Upper lobe of left lung (tissue), 4 donors: Measurements from ENCODE around the gene LHX4.

Experiments
- EP300 ChIP-seq, 4 donors: sonication (generic); formaldehyde crosslinking; IDR thresholded peaks; one replicate each; pipeline ENCODE4 v1.5.1; 2017; ENCODE audit warnings: antibody characterized with exemption in 4 of 4, control low read depth in 2 of 4
- POLR2A ChIP-seq, 4 donors: fragments of 450-650 bp; IDR thresholded peaks; one replicate each; pipeline ENCODE4 v1.5.1; 2016 to 2017; ENCODE audit warnings: antibody characterized with exemption in 4 of 4, mild to moderate bottlenecking in 2 of 4
- POLR2AphosphoS5 ChIP-seq, 2 donors: sonication (generic); formaldehyde crosslinking; IDR thresholded peaks; one replicate each; pipeline ENCODE4 v1.5.1; 2017; ENCODE audit warnings: antibody characterized with exemption in 2 of 2
- TF ChIP-seq, protein P1 (sequence below), 6 experiments: fragments of 450-650 bp in 4 of 6; fragments of 200-600 bp in 2 of 6; sonication (generic) in 2 of 6; IDR thresholded peaks; one replicate each; pipeline ENCODE4 v1.5.1; 2016 to 2019; ENCODE audit warnings: antibody characterized with exemption in 6 of 6

DNA sequence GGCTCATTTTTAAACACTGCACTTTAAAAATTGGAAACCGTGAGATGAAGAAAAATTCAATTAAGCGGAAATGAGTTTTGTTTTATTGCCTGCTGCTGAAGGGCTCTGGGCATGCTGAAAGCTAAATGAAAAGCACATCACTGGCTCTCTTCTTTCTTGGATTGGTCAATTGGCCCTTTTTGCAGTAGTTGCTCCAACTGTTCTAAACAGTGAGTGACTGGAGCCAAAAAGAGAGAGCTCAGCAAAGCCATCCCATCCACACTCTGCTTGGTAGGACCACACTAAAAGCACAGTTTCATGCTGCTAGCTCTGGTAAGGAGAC, 48.1 kb downstream of the LHX4 start:
- TF ChIP-seq POLR2AphosphoS5 (IDR thresholded peaks at IDR 0.05) (no peak), POLR2A (IDR thresholded peaks at IDR 0.05) (no peak), EP300 (IDR thresholded peaks at IDR 0.05) (no peak)
- TF ChIP-seq, protein P1, sequence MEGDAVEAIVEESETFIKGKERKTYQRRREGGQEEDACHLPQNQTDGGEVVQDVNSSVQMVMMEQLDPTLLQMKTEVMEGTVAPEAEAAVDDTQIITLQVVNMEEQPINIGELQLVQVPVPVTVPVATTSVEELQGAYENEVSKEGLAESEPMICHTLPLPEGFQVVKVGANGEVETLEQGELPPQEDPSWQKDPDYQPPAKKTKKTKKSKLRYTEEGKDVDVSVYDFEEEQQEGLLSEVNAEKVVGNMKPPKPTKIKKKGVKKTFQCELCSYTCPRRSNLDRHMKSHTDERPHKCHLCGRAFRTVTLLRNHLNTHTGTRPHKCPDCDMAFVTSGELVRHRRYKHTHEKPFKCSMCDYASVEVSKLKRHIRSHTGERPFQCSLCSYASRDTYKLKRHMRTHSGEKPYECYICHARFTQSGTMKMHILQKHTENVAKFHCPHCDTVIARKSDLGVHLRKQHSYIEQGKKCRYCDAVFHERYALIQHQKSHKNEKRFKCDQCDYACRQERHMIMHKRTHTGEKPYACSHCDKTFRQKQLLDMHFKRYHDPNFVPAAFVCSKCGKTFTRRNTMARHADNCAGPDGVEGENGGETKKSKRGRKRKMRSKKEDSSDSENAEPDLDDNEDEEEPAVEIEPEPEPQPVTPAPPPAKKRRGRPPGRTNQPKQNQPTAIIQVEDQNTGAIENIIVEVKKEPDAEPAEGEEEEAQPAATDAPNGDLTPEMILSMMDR (IDR thresholded peaks at IDR 0.05), result no peak
